Upper lobe of left lung (tissue), 4 donors: Measurements from ENCODE around the gene ARNT2.

Experiments
- EP300 ChIP-seq, 4 donors: sonication (generic); formaldehyde crosslinking; IDR thresholded peaks; one replicate each; pipeline ENCODE4 v1.5.1; 2017; ENCODE audit warnings: antibody characterized with exemption in 4 of 4, control low read depth in 2 of 4
- POLR2A ChIP-seq, 4 donors: fragments of 450-650 bp; IDR thresholded peaks; one replicate each; pipeline ENCODE4 v1.5.1; 2016 to 2017; ENCODE audit warnings: antibody characterized with exemption in 4 of 4, mild to moderate bottlenecking in 2 of 4
- POLR2AphosphoS5 ChIP-seq, 2 donors: sonication (generic); formaldehyde crosslinking; IDR thresholded peaks; one replicate each; pipeline ENCODE4 v1.5.1; 2017; ENCODE audit warnings: antibody characterized with exemption in 2 of 2
- TF ChIP-seq, protein P1 (sequence below), 6 experiments: fragments of 450-650 bp in 4 of 6; fragments of 200-600 bp in 2 of 6; sonication (generic) in 2 of 6; IDR thresholded peaks; one replicate each; pipeline ENCODE4 v1.5.1; 2016 to 2019; ENCODE audit warnings: antibody characterized with exemption in 6 of 6

DNA sequence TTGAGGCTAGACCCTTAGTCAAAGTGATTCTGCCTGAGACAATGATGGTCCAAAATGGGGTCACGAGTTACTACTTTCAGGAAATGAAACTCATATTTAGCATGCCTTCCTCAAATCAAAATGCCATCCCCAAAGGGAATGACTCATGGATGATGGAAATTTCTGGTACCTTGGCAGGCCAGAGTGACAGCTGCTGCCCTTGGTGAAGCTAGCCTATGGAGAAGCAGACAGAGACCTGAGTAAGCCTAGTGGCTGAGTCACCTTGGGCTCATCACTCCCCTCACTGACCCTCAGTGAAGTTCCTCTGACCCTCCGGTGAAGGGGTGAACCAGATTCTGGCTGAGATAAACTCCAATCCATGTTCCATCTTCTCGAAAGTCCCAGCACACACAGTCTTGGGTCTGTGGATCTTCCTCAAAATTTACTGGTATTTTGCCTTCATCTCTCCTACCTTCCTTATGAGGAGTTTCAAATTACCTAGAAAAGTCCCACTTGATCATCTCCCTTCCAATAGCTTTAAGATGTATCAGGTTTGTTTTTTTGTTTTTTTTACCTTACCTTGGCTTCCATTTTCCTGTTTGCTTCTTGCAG, 236.4 kb downstream of the ARNT2 start:
- TF ChIP-seq EP300 (IDR thresholded peaks at IDR 0.05) (no peak), POLR2A (IDR thresholded peaks at IDR 0.05) (no peak), POLR2AphosphoS5 (IDR thresholded peaks at IDR 0.05) (no peak)
- TF ChIP-seq, protein P1, sequence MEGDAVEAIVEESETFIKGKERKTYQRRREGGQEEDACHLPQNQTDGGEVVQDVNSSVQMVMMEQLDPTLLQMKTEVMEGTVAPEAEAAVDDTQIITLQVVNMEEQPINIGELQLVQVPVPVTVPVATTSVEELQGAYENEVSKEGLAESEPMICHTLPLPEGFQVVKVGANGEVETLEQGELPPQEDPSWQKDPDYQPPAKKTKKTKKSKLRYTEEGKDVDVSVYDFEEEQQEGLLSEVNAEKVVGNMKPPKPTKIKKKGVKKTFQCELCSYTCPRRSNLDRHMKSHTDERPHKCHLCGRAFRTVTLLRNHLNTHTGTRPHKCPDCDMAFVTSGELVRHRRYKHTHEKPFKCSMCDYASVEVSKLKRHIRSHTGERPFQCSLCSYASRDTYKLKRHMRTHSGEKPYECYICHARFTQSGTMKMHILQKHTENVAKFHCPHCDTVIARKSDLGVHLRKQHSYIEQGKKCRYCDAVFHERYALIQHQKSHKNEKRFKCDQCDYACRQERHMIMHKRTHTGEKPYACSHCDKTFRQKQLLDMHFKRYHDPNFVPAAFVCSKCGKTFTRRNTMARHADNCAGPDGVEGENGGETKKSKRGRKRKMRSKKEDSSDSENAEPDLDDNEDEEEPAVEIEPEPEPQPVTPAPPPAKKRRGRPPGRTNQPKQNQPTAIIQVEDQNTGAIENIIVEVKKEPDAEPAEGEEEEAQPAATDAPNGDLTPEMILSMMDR (IDR thresholded peaks at IDR 0.05) = no peak
